CD14-positive monocyte (primary cell): ENCODE results near the gene LRP1B. TPM values are rescaled to one million over a fixed set of nuclear protein-coding genes. Genes with fewer than 3 reads are reported as not detected.

ENCODE experiments used
- DNase-seq, 3 donors: peaks; one replicate each; pipeline ENCODE4 v3.0.0-alpha.2; 2011 to 2022
- H2AFZ ChIP-seq: 2 replicates; pipeline ENCODE4 v1.6.0; 2012; ENCODE audit warnings: mild to moderate bottlenecking, low read depth, low read length, inconsistent platforms; ENCODE audit not compliant: insufficient read depth, poor library complexity, severe bottlenecking
- H3K27ac ChIP-seq, 2 donors: 1 replicate in 1 of 2; 2 replicates in 1 of 2; pipeline ENCODE4 v1.5.1; 2012 to 2013; ENCODE audit warnings: low read length in 2 of 2, control low read depth in 1 of 2, inconsistent platforms in 1 of 2, low read depth in 1 of 2, mild to moderate bottlenecking in 1 of 2
- H3K27me3 ChIP-seq, 2 donors: one replicate each; pipeline versions ENCODE4 v1.6.0 to v1.6.1; 2011 to 2013; ENCODE audit warnings: low read length in 2 of 2; ENCODE audit not compliant: control insufficient read depth in 2 of 2, insufficient read depth in 2 of 2
- H3K36me3 ChIP-seq, 2 donors: replicated peaks in 1 of 2; 1 replicate in 1 of 2; 2 replicates in 1 of 2; pipeline versions ENCODE4 v1.5.1 to v1.6.1; 2012 to 2013; ENCODE audit warnings: low read length in 2 of 2, control low read depth in 1 of 2, inconsistent platforms in 1 of 2, mild to moderate bottlenecking in 1 of 2; ENCODE audit not compliant: insufficient read depth in 2 of 2, control insufficient read depth in 1 of 2
- H3K4me1 ChIP-seq, 2 donors: 1 replicate in 1 of 2; 2 replicates in 1 of 2; pipeline versions ENCODE4 v1.5.1 to v1.6.1; 2012 to 2013; ENCODE audit warnings: low read length in 2 of 2, control low read depth in 1 of 2, inconsistent platforms in 1 of 2, mild to moderate bottlenecking in 1 of 2, moderate library complexity in 1 of 2; ENCODE audit not compliant: insufficient read depth in 2 of 2, control insufficient read depth in 1 of 2
- H3K4me2 ChIP-seq: replicated peaks from 2 replicates; pipeline ENCODE3; 2012; ENCODE audit warnings: low read length, moderate library complexity, mild to moderate bottlenecking; ENCODE audit not compliant: poor library complexity, severe bottlenecking; ENCODE audit errors: extremely low read depth
- H3K4me3 ChIP-seq, 3 experiments: fragments of 200-600 bp in 1 of 3; sonication (generic) in 1 of 3; replicated peaks in 1 of 3; 1 replicate in 2 of 3; 2 replicates in 1 of 3; pipeline ENCODE4 v1.5.1; 2011 to 2013; ENCODE audit warnings: low read length in 3 of 3, mild to moderate bottlenecking in 3 of 3, control low read depth in 2 of 3, low read depth in 2 of 3, inconsistent platforms in 1 of 3, moderate library complexity in 1 of 3
- H3K79me2 ChIP-seq: 2 replicates; pipeline ENCODE4 v1.6.0; 2012; ENCODE audit warnings: mild to moderate bottlenecking, control low read depth, inconsistent platforms, low read length, moderate library complexity; ENCODE audit not compliant: insufficient read depth
- H3K9ac ChIP-seq: 2 replicates; pipeline ENCODE4 v1.6.0; 2017; ENCODE audit warnings: low read length, mild to moderate bottlenecking; ENCODE audit not compliant: insufficient read depth, poor library complexity, severe bottlenecking
- H3K9me3 ChIP-seq, 2 donors: replicated peaks in 1 of 2; 1 replicate in 1 of 2; 2 replicates in 1 of 2; pipeline versions ENCODE4 v1.5.1 to v1.6.1; 2012 to 2013; ENCODE audit warnings: low read length in 2 of 2, control low read depth in 1 of 2; ENCODE audit not compliant: control insufficient read depth in 1 of 2, insufficient read depth in 1 of 2
- H4K20me1 ChIP-seq: 2 replicates; pipeline ENCODE4 v1.6.0; 2012; ENCODE audit warnings: mild to moderate bottlenecking, low read length, control low read depth, moderate library complexity; ENCODE audit not compliant: insufficient read depth
- H3K27ac Mint-ChIP-seq, 7 donors: one replicate each; pipeline ENCODE4 v1.8.0; 2020; ENCODE audit warnings: mild to moderate bottlenecking in 7 of 7, mixed read lengths in 7 of 7, moderate library complexity in 6 of 7, inconsistent platforms in 2 of 7
- H3K27me3 Mint-ChIP-seq, 3 donors: one replicate each; pipeline ENCODE4 v1.8.0; 2021 to 2022; ENCODE audit warnings: low read depth in 3 of 3, mild to moderate bottlenecking in 3 of 3, mixed read lengths in 3 of 3, moderate library complexity in 3 of 3, inconsistent platforms in 1 of 3
- H3K36me3 Mint-ChIP-seq, 2 donors: one replicate each; pipeline ENCODE4 v1.8.0; 2020; ENCODE audit warnings: mixed read lengths in 2 of 2, inconsistent platforms in 1 of 2, mild to moderate bottlenecking in 1 of 2
- H3K4me1 Mint-ChIP-seq: one replicate; pipeline ENCODE4 v1.8.0; 2020; ENCODE audit warnings: mild to moderate bottlenecking, mixed read lengths
- H3K4me3 Mint-ChIP-seq, 2 donors: one replicate each; pipeline ENCODE4 v1.8.0; 2020; ENCODE audit warnings: mild to moderate bottlenecking in 2 of 2, mixed read lengths in 2 of 2, moderate library complexity in 1 of 2
- H3K9me3 Mint-ChIP-seq, 7 donors: one replicate each; pipeline ENCODE4 v1.8.0; 2020 to 2022; ENCODE audit warnings: mixed read lengths in 7 of 7, mild to moderate bottlenecking in 6 of 7, moderate library complexity in 6 of 7, inconsistent platforms in 2 of 7
- WGBS: methylation state at CpG from one replicate; pipeline ENCODE4 v1.1.5; 2013; ENCODE audit warnings: missing lambda C conversion rate; ENCODE audit not compliant: insufficient coverage; 5-methylcytosine and 5-hydroxymethylcytosine counted together
- intact Hi-C, 2 donors: fragments of 100-400 bp; cut with micrococcal nuclease; formaldehyde crosslinking; loops; one replicate each; pipeline versions ENCODE4 v1.15.0 to v1.15.1; 2023
- polyA plus RNA-seq, 3 donors: library from polyadenylated mRNA; depleted of rRNA in 1 of 3; unstranded in 2 of 3; stranded (reverse) in 1 of 3; fragments of 300-500 nt in 2 of 3; fragments of >200 nt in 1 of 3; fragmentation: Illumina TruSeq in 2 of 3; gene quantifications; 1 replicate in 2 of 3; 2 replicates in 1 of 3; pipeline ENCODE4 v1.2.3, GENCODE V29; 2012 to 2021
- TF ChIP-seq, protein P1 (sequence below): fragments of 200-600 bp; IDR thresholded peaks from one replicate; pipeline ENCODE4 v1.8.0; 2022; ENCODE audit warnings: antibody characterized with exemption, mild to moderate bottlenecking

The LRP1B gene
- polyA plus RNA-seq, 3 donors: not detected

DNA sequence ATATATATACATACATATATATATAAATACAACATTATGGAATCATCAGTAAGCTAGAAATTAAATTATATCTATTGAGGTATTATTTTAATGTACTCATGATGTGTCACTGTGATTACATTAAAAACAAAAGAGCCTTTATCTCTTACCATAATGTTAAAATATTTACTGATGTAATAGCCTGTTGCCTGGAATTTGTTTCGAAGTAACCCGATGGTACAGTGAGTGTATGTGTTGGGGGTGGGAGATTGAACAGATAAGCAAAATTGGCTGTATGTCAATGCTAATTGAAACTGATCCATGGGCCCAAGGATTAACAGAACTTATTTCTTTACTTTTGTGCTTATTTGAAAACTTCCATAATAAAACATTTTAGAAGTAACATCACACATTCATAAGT, 1473.2 kb downstream of the LRP1B start:
- Histone ChIP-seq H3K36me3 (no peaks in the 10 kb centered on the region), H3K9me3 (no peaks in the 10 kb centered on the region), H3K27me3 (no peaks in the 10 kb centered on the region), H3K79me2 (no peaks in the 10 kb centered on the region), H3K27ac (no peak overlapping the region), H3K4me2 (no peak overlapping the region), H3K9ac (no peak overlapping the region), H3K4me3 (no peak overlapping the region), H4K20me1 (no peaks in the 10 kb centered on the region), H3K4me1 (no peaks in the 10 kb centered on the region), H2AFZ (no peak overlapping the region)
- Mint-ChIP-seq H3K36me3 (no peaks in the 10 kb centered on the region), H3K4me1 (no peaks in the 10 kb centered on the region), H3K9me3 (peaks cover 0 to 2% (median 0%) of the 10 kb centered on the region in 7 donors), H3K27me3 (no peaks in the 10 kb centered on the region), H3K27ac (no peak overlapping the region), H3K4me3 (no peak overlapping the region)
- no peak for DNase-seq
- TF ChIP-seq, protein P1, sequence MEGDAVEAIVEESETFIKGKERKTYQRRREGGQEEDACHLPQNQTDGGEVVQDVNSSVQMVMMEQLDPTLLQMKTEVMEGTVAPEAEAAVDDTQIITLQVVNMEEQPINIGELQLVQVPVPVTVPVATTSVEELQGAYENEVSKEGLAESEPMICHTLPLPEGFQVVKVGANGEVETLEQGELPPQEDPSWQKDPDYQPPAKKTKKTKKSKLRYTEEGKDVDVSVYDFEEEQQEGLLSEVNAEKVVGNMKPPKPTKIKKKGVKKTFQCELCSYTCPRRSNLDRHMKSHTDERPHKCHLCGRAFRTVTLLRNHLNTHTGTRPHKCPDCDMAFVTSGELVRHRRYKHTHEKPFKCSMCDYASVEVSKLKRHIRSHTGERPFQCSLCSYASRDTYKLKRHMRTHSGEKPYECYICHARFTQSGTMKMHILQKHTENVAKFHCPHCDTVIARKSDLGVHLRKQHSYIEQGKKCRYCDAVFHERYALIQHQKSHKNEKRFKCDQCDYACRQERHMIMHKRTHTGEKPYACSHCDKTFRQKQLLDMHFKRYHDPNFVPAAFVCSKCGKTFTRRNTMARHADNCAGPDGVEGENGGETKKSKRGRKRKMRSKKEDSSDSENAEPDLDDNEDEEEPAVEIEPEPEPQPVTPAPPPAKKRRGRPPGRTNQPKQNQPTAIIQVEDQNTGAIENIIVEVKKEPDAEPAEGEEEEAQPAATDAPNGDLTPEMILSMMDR: no peak
- no CpG with 5 or more reads among the region's 2 CpGs for WGBS
- intact Hi-C loops: no loop called here

DNA sequence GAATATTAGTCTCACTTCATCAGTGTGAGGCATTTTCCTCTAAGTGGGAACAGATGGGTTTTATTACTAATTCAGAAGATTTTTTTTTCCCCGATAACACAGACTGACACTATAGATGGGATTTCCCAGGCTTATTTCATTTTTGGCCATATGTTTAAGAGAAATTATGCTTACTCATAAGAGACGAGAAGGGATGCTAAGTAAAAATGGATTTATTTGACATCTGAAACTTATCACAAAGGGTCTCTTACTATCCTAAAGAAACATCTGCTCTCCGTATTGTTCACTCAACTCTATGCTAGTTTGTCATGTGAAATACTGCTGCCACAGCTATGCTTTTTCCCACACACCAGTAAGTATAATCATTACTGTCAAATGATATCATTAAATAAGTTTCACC, 1476.3 kb downstream of the LRP1B start:
- intact Hi-C loops: no loop called here
- H2AFZ ChIP-seq: no peak overlapping the region
- Mint-ChIP-seq H3K9me3 (peaks cover 0 to 2% (median 0%) of the 10 kb centered on the region in 7 donors), H3K36me3 (no peaks in the 10 kb centered on the region), H3K27ac (no peak overlapping the region), H3K4me1 (no peaks in the 10 kb centered on the region), H3K27me3 (no peaks in the 10 kb centered on the region), H3K4me3 (no peak overlapping the region)
- H3K4me1 ChIP-seq: no peaks in the 10 kb centered on the region
- no peak overlapping the region for H3K9ac ChIP-seq
- no peak overlapping the region for H3K4me3 ChIP-seq
- H3K27me3 ChIP-seq: no peaks in the 10 kb centered on the region
- H3K27ac ChIP-seq: no peak overlapping the region
- TF ChIP-seq, protein P1: no peak
- H3K36me3 ChIP-seq: no peaks in the 10 kb centered on the region
- WGBS: no CpG with 5 or more reads among the region's 3 CpGs
- no peaks in the 10 kb centered on the region for H4K20me1 ChIP-seq
- H3K4me2 ChIP-seq: no peak overlapping the region
- H3K9me3 ChIP-seq: no peaks in the 10 kb centered on the region
- no peaks in the 10 kb centered on the region for H3K79me2 ChIP-seq
- no peak for DNase-seq
